Gastrocnemius medialis (tissue), 4 donors: ENCODE results near the gene PTGIR. TPM values are rescaled to one million over a fixed set of nuclear protein-coding genes. Genes with fewer than 3 reads are reported as not detected.

ENCODE experiments used
- ATAC-seq, 2 donors: fragments of 150-250 bp; one replicate each; pipeline ENCODE4 v1.9.1; 2016
- DNase-seq, 2 donors: peaks; one replicate each; pipeline ENCODE4 v3.0.0-alpha.2; 2019
- H3K27ac ChIP-seq, 4 donors: fragments of 200-600 bp; sonication (generic); 1 replicate in 1 of 4; 2 replicates in 3 of 4; pipeline ENCODE4 v1.5.1; 2016 to 2018; ENCODE audit warnings: mild to moderate bottlenecking in 2 of 4, moderate library complexity in 1 of 4
- H3K27me3 ChIP-seq, 3 donors: fragments of 200-600 bp; sonication (generic) in 2 of 3; 1 replicate in 1 of 3; 2 replicates in 2 of 3; pipeline versions ENCODE4 v1.5.1 to v1.6.0; 2016 to 2019; ENCODE audit warnings: mild to moderate bottlenecking in 1 of 3, moderate library complexity in 1 of 3
- H3K36me3 ChIP-seq, 2 donors: fragments of 200-600 bp; sonication (generic) in 1 of 2; one replicate each; pipeline ENCODE4 v1.5.1; 2017 to 2018
- H3K4me1 ChIP-seq, 2 donors: fragments of 200-600 bp; sonication (generic) in 1 of 2; one replicate each; pipeline ENCODE4 v1.5.1; 2016 to 2017; ENCODE audit warnings: mild to moderate bottlenecking in 2 of 2
- H3K4me3 ChIP-seq, 4 donors: fragments of 200-600 bp; sonication (generic) in 3 of 4; 1 replicate in 1 of 4; 2 replicates in 3 of 4; pipeline ENCODE4 v1.5.1; 2016 to 2019; ENCODE audit warnings: mild to moderate bottlenecking in 2 of 4
- H3K9me3 ChIP-seq, 3 donors: fragments of 200-600 bp; sonication (generic) in 2 of 3; 1 replicate in 1 of 3; 2 replicates in 2 of 3; pipeline ENCODE4 v1.5.1; 2016 to 2019
- POLR2A ChIP-seq, 2 donors: fragments of 450-650 bp; IDR thresholded peaks; one replicate each; pipeline ENCODE4 v1.6.1; 2017; ENCODE audit warnings: antibody characterized with exemption in 2 of 2, mild to moderate bottlenecking in 2 of 2, moderate library complexity in 2 of 2
- in situ Hi-C, 4 donors: fragments of 200-750 bp; cut with MboI; loops; one replicate each; pipeline versions ENCODE4 v1.15.0 to v1.8.0; 2017; ENCODE audit warnings: low sequenced_read_pairs in 4 of 4
- intact Hi-C: fragments of 100-400 bp; cut with DNase I; formaldehyde crosslinking; loops from one replicate; pipeline ENCODE4 v1.15.1; 2023; ENCODE audit warnings: low total_unique reads
- total RNA-seq, 4 donors: library from RNA; depleted of rRNA; stranded (reverse); fragments of >200 nt; gene quantifications; one replicate each; pipeline versions ENCODE4 v1.1.0 to v1.2.3, GENCODE V29; 2016
- TF ChIP-seq, protein P1 (sequence below), 5 experiments: fragments of 450-650 bp in 3 of 5; fragments of 200-600 bp in 2 of 5; sonication (generic) in 2 of 5; IDR thresholded peaks in 4 of 5; conservative IDR thresholded peaks in 1 of 5; 1 replicate in 4 of 5; 2 replicates in 1 of 5; pipeline ENCODE4 v1.5.1; 2016 to 2019; ENCODE audit warnings: antibody characterized with exemption in 5 of 5, mild to moderate bottlenecking in 3 of 5, moderate library complexity in 3 of 5

PTGIR gene
- total RNA-seq, 4 donors from 2014 or later, result 0.87 to 1.7 (median 1.3) TPM

- TF ChIP-seq, protein P1, sequence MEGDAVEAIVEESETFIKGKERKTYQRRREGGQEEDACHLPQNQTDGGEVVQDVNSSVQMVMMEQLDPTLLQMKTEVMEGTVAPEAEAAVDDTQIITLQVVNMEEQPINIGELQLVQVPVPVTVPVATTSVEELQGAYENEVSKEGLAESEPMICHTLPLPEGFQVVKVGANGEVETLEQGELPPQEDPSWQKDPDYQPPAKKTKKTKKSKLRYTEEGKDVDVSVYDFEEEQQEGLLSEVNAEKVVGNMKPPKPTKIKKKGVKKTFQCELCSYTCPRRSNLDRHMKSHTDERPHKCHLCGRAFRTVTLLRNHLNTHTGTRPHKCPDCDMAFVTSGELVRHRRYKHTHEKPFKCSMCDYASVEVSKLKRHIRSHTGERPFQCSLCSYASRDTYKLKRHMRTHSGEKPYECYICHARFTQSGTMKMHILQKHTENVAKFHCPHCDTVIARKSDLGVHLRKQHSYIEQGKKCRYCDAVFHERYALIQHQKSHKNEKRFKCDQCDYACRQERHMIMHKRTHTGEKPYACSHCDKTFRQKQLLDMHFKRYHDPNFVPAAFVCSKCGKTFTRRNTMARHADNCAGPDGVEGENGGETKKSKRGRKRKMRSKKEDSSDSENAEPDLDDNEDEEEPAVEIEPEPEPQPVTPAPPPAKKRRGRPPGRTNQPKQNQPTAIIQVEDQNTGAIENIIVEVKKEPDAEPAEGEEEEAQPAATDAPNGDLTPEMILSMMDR (IDR thresholded peaks at IDR 0.05 in 4 of 5, conservative IDR thresholded peaks at IDR 0.05 in 1 of 5), result no peak
- TF ChIP-seq POLR2A (IDR thresholded peaks at IDR 0.05), result no peak
Observed at GRCh38 chr19:46648961-46649960, 24.4 kb upstream of the PTGIR start.

GRCh38 chr19:46648060-46648960, 23.4 kb upstream of the PTGIR start:
- no peaks in the 10 kb centered on the region for H3K4me1 ChIP-seq
- no peak for ATAC-seq
- H3K27ac ChIP-seq, result no peak overlapping the region
- H3K27me3 ChIP-seq, result peaks cover 14 to 32% (median 16%) of the 10 kb centered on the region in 3 donors
- in situ Hi-C loops, result no loop called here
- H3K36me3 ChIP-seq, result no peaks in the 10 kb centered on the region
- intact Hi-C loops, result no loop called here
- no peaks in the 10 kb centered on the region for H3K9me3 ChIP-seq
- H3K4me3 ChIP-seq, result no peak overlapping the region
- DNase-seq, result no peak
- no peak for TF ChIP-seq POLR2A (IDR thresholded peaks at IDR 0.05)
- TF ChIP-seq, protein P1 (IDR thresholded peaks at IDR 0.05 in 4 of 5, conservative IDR thresholded peaks at IDR 0.05 in 1 of 5), result no peak

More at GRCh38 chr19:46648961-46649960, 24.4 kb upstream of the PTGIR start:
- no peaks in the 10 kb centered on the region for H3K9me3 ChIP-seq
- ATAC-seq (no peak), DNase-seq (no peak)
- H3K27ac ChIP-seq, result no peak overlapping the region
- no peaks in the 10 kb centered on the region for H3K4me1 ChIP-seq
- H3K27me3 ChIP-seq, result peaks cover 14 to 32% (median 16%) of the 10 kb centered on the region in 3 donors
- in situ Hi-C loops (no loop called here), intact Hi-C loops (no loop called here)
- no peak overlapping the region for H3K4me3 ChIP-seq
- no peaks in the 10 kb centered on the region for H3K36me3 ChIP-seq

GRCh38 chr19:46646402-46646801, 21.5 kb upstream of the PTGIR start:
- Histone ChIP-seq H3K4me1 (no peaks in the 10 kb centered on the region), H3K4me3 (no peak overlapping the region), H3K27ac (no peak overlapping the region), H3K36me3 (no peaks in the 10 kb centered on the region), H3K9me3 (no peaks in the 10 kb centered on the region), H3K27me3 (peaks cover 14 to 37% (median 19%) of the 10 kb centered on the region in 3 donors)
- TF ChIP-seq, protein P1 (IDR thresholded peaks at IDR 0.05 in 4 of 5, conservative IDR thresholded peaks at IDR 0.05 in 1 of 5), result no peak
- TF ChIP-seq POLR2A (IDR thresholded peaks at IDR 0.05), result no peak
- ATAC-seq (no peak), DNase-seq (no peak)
- intact Hi-C loops (no loop called here), in situ Hi-C loops (no loop called here)

DNA sequence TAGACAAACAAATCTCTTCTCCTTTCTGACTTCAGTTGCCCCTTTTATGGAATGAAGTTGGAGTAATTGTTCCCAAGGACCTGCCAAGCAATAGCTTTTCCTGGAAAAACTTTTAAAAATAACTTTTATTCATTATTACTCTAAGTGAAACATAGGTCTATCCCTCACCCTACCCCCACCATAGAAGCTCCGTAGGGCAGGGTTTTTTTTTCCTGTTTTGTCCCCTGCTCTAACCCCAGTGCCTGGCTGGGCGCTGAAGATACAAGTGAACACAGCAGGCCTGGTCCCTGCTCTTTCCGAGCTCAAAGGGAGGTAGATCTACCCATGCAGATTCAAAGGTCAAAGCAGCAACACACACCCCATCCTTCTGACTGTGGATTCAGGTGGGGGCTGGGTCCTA, 19.8 kb upstream of the PTGIR start:
- DNase-seq (no peak), ATAC-seq (no peak)
- H3K9me3 ChIP-seq, result no peaks in the 10 kb centered on the region
- no peak overlapping the region for H3K4me3 ChIP-seq
- peaks cover under 1 to 1% of the 10 kb centered on the region in 2 donors for H3K4me1 ChIP-seq
- no peak overlapping the region for H3K27ac ChIP-seq
- in situ Hi-C loops, result no loop called here
- intact Hi-C loops, result no loop called here
- peaks cover 26 to 43% (median 29%) of the 10 kb centered on the region in 3 donors for H3K27me3 ChIP-seq
- H3K36me3 ChIP-seq, result no peaks in the 10 kb centered on the region
- TF ChIP-seq, protein P1 (IDR thresholded peaks at IDR 0.05 in 4 of 5, conservative IDR thresholded peaks at IDR 0.05 in 1 of 5), result no peak
- no peak for TF ChIP-seq POLR2A (IDR thresholded peaks at IDR 0.05)
